Spinal cord (tissue), 10 donors: ENCODE measurements around the gene RAG1. TPM values are rescaled to one million over a fixed set of nuclear protein-coding genes. Genes with fewer than 3 reads are reported as not detected.

Source experiments
- DNase-seq, 6 donors: peaks; one replicate each; pipeline versions ENCODE4 v3.0.0 to v3.0.0-alpha.2; 2013 to 2015; ENCODE audit warnings: low spot score in 6 of 6, low read depth in 4 of 6
- H3K27ac ChIP-seq: one replicate; pipeline ENCODE4 v1.5.1; 2013; ENCODE audit warnings: low read depth, low read length, control low read depth
- H3K27me3 ChIP-seq: one replicate; pipeline ENCODE4 v1.6.1; 2013; ENCODE audit warnings: low read length; ENCODE audit not compliant: control insufficient read depth, insufficient read depth
- H3K36me3 ChIP-seq: one replicate; pipeline ENCODE4 v1.6.1; 2013; ENCODE audit warnings: low read length; ENCODE audit not compliant: control insufficient read depth, insufficient read depth
- H3K4me1 ChIP-seq: one replicate; pipeline ENCODE4 v1.6.1; 2013; ENCODE audit warnings: low read length; ENCODE audit not compliant: control insufficient read depth, insufficient read depth
- H3K4me3 ChIP-seq: one replicate; pipeline ENCODE4 v1.5.1; 2013; ENCODE audit warnings: low read depth, low read length, control low read depth
- H3K9me3 ChIP-seq: one replicate; pipeline ENCODE4 v1.6.1; 2013; ENCODE audit warnings: low read length; ENCODE audit not compliant: control insufficient read depth, insufficient read depth
- WGBS: methylation state at CpG from one replicate; pipeline ENCODE4 v1.1.5; 2013; ENCODE audit warnings: missing lambda C conversion rate; ENCODE audit not compliant: insufficient coverage; 5-methylcytosine and 5-hydroxymethylcytosine counted together
- polyA plus RNA-seq, 2 donors: library from polyadenylated mRNA; unstranded; fragments of 120-200 nt; gene quantifications; one replicate each; pipeline ENCODE4 v1.2.1, GENCODE V29; 2013; ENCODE audit not compliant: insufficient read length in 2 of 2
- total RNA-seq, 2 donors: library from RNA; depleted of rRNA in 1 of 2; stranded (reverse); fragments of 120-200 nt in 1 of 2; fragments of >200 nt in 1 of 2; gene quantifications; one replicate each; pipeline versions ENCODE4 v1.2.3 to v1.2.4, GENCODE V29; 2013 to 2014
- donor health status: healthy.

The RAG1 gene
- total and polyA plus RNA-seq, 4 donors, result 0.29 to 1.3 (median 0.67) TPM

GRCh38 chr11:36622431-36623136 is 54.8 kb downstream of the RAG1 start:
- DNase-seq, result peak in 2 of 6 donors; percentile 47 to 76

GRCh38 chr11:36623494-36623893 is 55.7 kb downstream of the RAG1 start:
- H3K9me3 ChIP-seq, result no peaks in the 10 kb centered on the region
- H3K36me3 ChIP-seq, result peaks cover 2% of the 10 kb centered on the region
- no peaks in the 10 kb centered on the region for H3K4me1 ChIP-seq
- no peaks in the 10 kb centered on the region for H3K27me3 ChIP-seq
- DNase-seq, result no peak
- H3K4me3 ChIP-seq, result no peak overlapping the region
- 100% methylated on average over 1 of the region's 5 CpGs for WGBS
- no peak overlapping the region for H3K27ac ChIP-seq

More at GRCh38 chr11:36622431-36623136, 54.8 kb downstream of the RAG1 start:
- peaks cover 2% of the 10 kb centered on the region for H3K36me3 ChIP-seq
- no CpG with 5 or more reads among the region's 3 CpGs for WGBS
- no peak overlapping the region for H3K27ac ChIP-seq
- no peaks in the 10 kb centered on the region for H3K4me1 ChIP-seq
- H3K9me3 ChIP-seq, result no peaks in the 10 kb centered on the region
- no peak overlapping the region for H3K4me3 ChIP-seq
- no peaks in the 10 kb centered on the region for H3K27me3 ChIP-seq

- Histone ChIP-seq H3K4me1 (no peaks in the 10 kb centered on the region), H3K36me3 (peaks cover 2% of the 10 kb centered on the region), H3K27ac (no peak overlapping the region), H3K27me3 (no peaks in the 10 kb centered on the region), H3K9me3 (no peaks in the 10 kb centered on the region), H3K4me3 (no peak overlapping the region)
- no peak for DNase-seq
- WGBS, result no CpG with 5 or more reads among the region's 1 CpG
Measured at GRCh38 chr11:36627006-36627405, 59.2 kb downstream of the RAG1 start.

GRCh38 chr11:36627471-36627870 is 59.7 kb downstream of the RAG1 start:
- H3K27me3 ChIP-seq, result no peaks in the 10 kb centered on the region
- WGBS, result 89% methylated on average over 2 of the region's 2 CpGs
- H3K4me1 ChIP-seq, result no peaks in the 10 kb centered on the region
- H3K9me3 ChIP-seq, result no peaks in the 10 kb centered on the region
- no peak for DNase-seq
- H3K36me3 ChIP-seq, result peaks cover 2% of the 10 kb centered on the region
- no peak overlapping the region for H3K27ac ChIP-seq
- no peak overlapping the region for H3K4me3 ChIP-seq

- Histone ChIP-seq H3K4me3 (no peak overlapping the region), H3K4me1 (no peaks in the 10 kb centered on the region), H3K36me3 (peaks cover 2% of the 10 kb centered on the region), H3K9me3 (no peaks in the 10 kb centered on the region), H3K27me3 (no peaks in the 10 kb centered on the region), H3K27ac (no peak overlapping the region)
- no peak for DNase-seq
- 81% methylated on average over 3 of the region's 5 CpGs for WGBS
Measured at GRCh38 chr11:36628141-36628540, 60.3 kb downstream of the RAG1 start.

- peak in 1 of 6 donors; percentile 79 for DNase-seq
- no peak overlapping the region for H3K27ac ChIP-seq
- H3K4me3 ChIP-seq, result no peak overlapping the region
- H3K27me3 ChIP-seq, result no peaks in the 10 kb centered on the region
- no peaks in the 10 kb centered on the region for H3K4me1 ChIP-seq
- H3K36me3 ChIP-seq, result peaks cover 2% of the 10 kb centered on the region
- 26% methylated on average over 4 of the region's 4 CpGs for WGBS
- no peaks in the 10 kb centered on the region for H3K9me3 ChIP-seq
Measured at GRCh38 chr11:36628765-36629244, 61.0 kb downstream of the RAG1 start.

Other genes starting within 250 kb of the RAG1 start
- 10 to 100 TPM; 10.9 to 12.7 TPM for gene TRAF6, start 57.7 kb upstream of the RAG1 start, total RNA-seq
- gene TRAF6, start 57.7 kb upstream of the RAG1 start, polyA plus RNA-seq, result 10 to 100 TPM in 1 of 2 donors, 1 to 10 TPM in 1; 9.4 to 14.3 TPM
- 10 to 100 TPM; 42.4 to 56.5 TPM for gene IFTAP, start 26.5 kb downstream of the RAG1 start, total RNA-seq
- 10 to 100 TPM; 43.5 to 50.1 TPM for gene IFTAP, start 26.5 kb downstream of the RAG1 start, polyA plus RNA-seq
- under 1 TPM in 1 of 2 donors, not detected in 1; 0.10 TPM for gene RAG2, start 30.2 kb downstream of the RAG1 start, total RNA-seq
- gene RAG2, start 30.2 kb downstream of the RAG1 start, polyA plus RNA-seq, result under 1 TPM in 1 of 2 donors, not detected in 1; 0.35 TPM